Measurements from ENCODE around the gene DRAM1.
"Not testable (repeated sequence)": the region's sequence is repeated elsewhere in the genome, so short reads cannot be mapped to it uniquely, and the experiment has no call there.

Gene DRAM1

GRCh38 chr12:101885912-101886561 is 8.7 kb downstream of the DRAM1 start:
- Histone ChIP-seq H3K9me3 (ENCODE audit: control insufficient read depth, low read depth, low read length) (no peaks in the 10 kb centered on the region), H3K4me3 (ENCODE audit: low read length) (no peak overlapping the region), H3K27ac (ENCODE audit: low read length) (no peak overlapping the region), H3K36me3 (ENCODE audit: control insufficient read depth, low read depth, low read length) (no peaks in the 10 kb centered on the region), H3K4me1 (ENCODE audit: control insufficient read depth, low read depth, low read length) (no peaks in the 10 kb centered on the region), H3K27me3 (ENCODE audit: control insufficient read depth, insufficient read depth, low read length) (no peaks in the 10 kb centered on the region), H3K9ac (ENCODE audit: low read length) (no peak overlapping the region)

- Histone ChIP-seq H3K27me3 (ENCODE audit: control insufficient read depth, insufficient read depth, low read length) (no peaks in the 10 kb centered on the region), H3K9me3 (ENCODE audit: control insufficient read depth, low read depth, low read length) (no peaks in the 10 kb centered on the region), H3K4me1 (ENCODE audit: control insufficient read depth, low read depth, low read length) (no peaks in the 10 kb centered on the region), H3K27ac (ENCODE audit: low read length) (no peak overlapping the region), H3K4me3 (ENCODE audit: low read length) (no peak overlapping the region), H3K9ac (ENCODE audit: low read length) (no peak overlapping the region), H3K36me3 (ENCODE audit: control insufficient read depth, low read depth, low read length) (no peaks in the 10 kb centered on the region)
Observed at GRCh38 chr12:101889211-101889752, 11.9 kb downstream of the DRAM1 start.

GRCh38 chr12:101891462-101891971 is 14.1 kb downstream of the DRAM1 start:
- H3K4me3 ChIP-seq (ENCODE audit: low read length): no peak overlapping the region

GRCh38 chr12:101892794-101893193 is 15.4 kb downstream of the DRAM1 start:
- Histone ChIP-seq H3K4me1 (ENCODE audit: control insufficient read depth, low read depth, low read length) (no peaks in the 10 kb centered on the region), H3K9ac (ENCODE audit: low read length) (no peak overlapping the region), H3K27ac (ENCODE audit: low read length) (no peak overlapping the region), H3K4me3 (ENCODE audit: low read length) (no peak overlapping the region), H3K36me3 (ENCODE audit: control insufficient read depth, low read depth, low read length) (no peaks in the 10 kb centered on the region), H3K9me3 (ENCODE audit: control insufficient read depth, low read depth, low read length) (no peaks in the 10 kb centered on the region), H3K27me3 (ENCODE audit: control insufficient read depth, insufficient read depth, low read length) (no peaks in the 10 kb centered on the region)

More at GRCh38 chr12:101891462-101891971, 14.1 kb downstream of the DRAM1 start:
- Histone ChIP-seq H3K9ac (ENCODE audit: low read length) (no peak overlapping the region), H3K27me3 (ENCODE audit: control insufficient read depth, insufficient read depth, low read length) (no peaks in the 10 kb centered on the region), H3K36me3 (ENCODE audit: control insufficient read depth, low read depth, low read length) (no peaks in the 10 kb centered on the region), H3K4me1 (ENCODE audit: control insufficient read depth, low read depth, low read length) (no peaks in the 10 kb centered on the region), H3K9me3 (ENCODE audit: control insufficient read depth, low read depth, low read length) (no peaks in the 10 kb centered on the region), H3K27ac (ENCODE audit: low read length) (no peak overlapping the region)

GRCh38 chr12:101901777-101902176 is 24.4 kb downstream of the DRAM1 start:
- no peaks in the 10 kb centered on the region for H3K4me1 ChIP-seq (ENCODE audit: control insufficient read depth, low read depth, low read length)
- no peak overlapping the region for H3K4me3 ChIP-seq (ENCODE audit: low read length)
- H3K9me3 ChIP-seq (ENCODE audit: control insufficient read depth, low read depth, low read length): no peaks in the 10 kb centered on the region
- H3K27ac ChIP-seq (ENCODE audit: low read length): no peak overlapping the region
- no peak overlapping the region for H3K9ac ChIP-seq (ENCODE audit: low read length)
- no peaks in the 10 kb centered on the region for H3K36me3 ChIP-seq (ENCODE audit: control insufficient read depth, low read depth, low read length)
- H3K27me3 ChIP-seq (ENCODE audit: control insufficient read depth, insufficient read depth, low read length): no peaks in the 10 kb centered on the region

- Histone ChIP-seq H3K27me3 (ENCODE audit: control insufficient read depth, insufficient read depth, low read length) (no peaks in the 10 kb centered on the region), H3K4me1 (ENCODE audit: control insufficient read depth, low read depth, low read length) (no peaks in the 10 kb centered on the region), H3K27ac (ENCODE audit: low read length) (no peak overlapping the region), H3K9ac (ENCODE audit: low read length) (no peak overlapping the region), H3K9me3 (ENCODE audit: control insufficient read depth, low read depth, low read length) (no peaks in the 10 kb centered on the region), H3K36me3 (ENCODE audit: control insufficient read depth, low read depth, low read length) (no peaks in the 10 kb centered on the region), H3K4me3 (ENCODE audit: low read length) (no peak overlapping the region)
Observed at GRCh38 chr12:101902641-101903040, 25.3 kb downstream of the DRAM1 start.

GRCh38 chr12:101906226-101906625 is 28.8 kb downstream of the DRAM1 start:
- Histone ChIP-seq H3K9ac (ENCODE audit: low read length) (no peak overlapping the region), H3K27me3 (ENCODE audit: control insufficient read depth, insufficient read depth, low read length) (no peaks in the 10 kb centered on the region), H3K4me1 (ENCODE audit: control insufficient read depth, low read depth, low read length) (no peaks in the 10 kb centered on the region), H3K9me3 (ENCODE audit: control insufficient read depth, low read depth, low read length) (no peaks in the 10 kb centered on the region), H3K4me3 (ENCODE audit: low read length) (no peak overlapping the region), H3K27ac (ENCODE audit: low read length) (no peak overlapping the region), H3K36me3 (ENCODE audit: control insufficient read depth, low read depth, low read length) (no peaks in the 10 kb centered on the region)

- no peaks in the 10 kb centered on the region for H3K9me3 ChIP-seq (ENCODE audit: control insufficient read depth, low read depth, low read length)
- no peaks in the 10 kb centered on the region for H3K4me1 ChIP-seq (ENCODE audit: control insufficient read depth, low read depth, low read length)
- no peak overlapping the region for H3K9ac ChIP-seq (ENCODE audit: low read length)
- H3K27ac ChIP-seq (ENCODE audit: low read length): no peak overlapping the region
- H3K36me3 ChIP-seq (ENCODE audit: control insufficient read depth, low read depth, low read length): no peaks in the 10 kb centered on the region
- H3K27me3 ChIP-seq (ENCODE audit: control insufficient read depth, insufficient read depth, low read length): no peaks in the 10 kb centered on the region
- H3K4me3 ChIP-seq (ENCODE audit: low read length): no peak overlapping the region
Observed at GRCh38 chr12:101908395-101908794, 31.0 kb downstream of the DRAM1 start.

- H3K27ac ChIP-seq (ENCODE audit: low read length): no peak overlapping the region
- H3K9me3 ChIP-seq (ENCODE audit: control insufficient read depth, low read depth, low read length): no peaks in the 10 kb centered on the region
- H3K27me3 ChIP-seq (ENCODE audit: control insufficient read depth, insufficient read depth, low read length): no peaks in the 10 kb centered on the region
- no peak overlapping the region for H3K9ac ChIP-seq (ENCODE audit: low read length)
- no peaks in the 10 kb centered on the region for H3K36me3 ChIP-seq (ENCODE audit: control insufficient read depth, low read depth, low read length)
- H3K4me3 ChIP-seq (ENCODE audit: low read length): no peak overlapping the region
- H3K4me1 ChIP-seq (ENCODE audit: control insufficient read depth, low read depth, low read length): no peaks in the 10 kb centered on the region
Observed at GRCh38 chr12:101909646-101910045, 32.3 kb downstream of the DRAM1 start.

- no peak overlapping the region for H3K27ac ChIP-seq (ENCODE audit: low read length)
- H3K9me3 ChIP-seq (ENCODE audit: control insufficient read depth, low read depth, low read length): no peaks in the 10 kb centered on the region
- H3K36me3 ChIP-seq (ENCODE audit: control insufficient read depth, low read depth, low read length): no peaks in the 10 kb centered on the region
- H3K9ac ChIP-seq (ENCODE audit: low read length): no peak overlapping the region
- no peaks in the 10 kb centered on the region for H3K4me1 ChIP-seq (ENCODE audit: control insufficient read depth, low read depth, low read length)
- H3K4me3 ChIP-seq (ENCODE audit: low read length): no peak overlapping the region
- no peaks in the 10 kb centered on the region for H3K27me3 ChIP-seq (ENCODE audit: control insufficient read depth, insufficient read depth, low read length)
Observed at GRCh38 chr12:101915841-101916240, 38.5 kb downstream of the DRAM1 start.

GRCh38 chr12:101918805-101919204 is 41.4 kb downstream of the DRAM1 start:
- not testable (repeated sequence) for H3K9me3 ChIP-seq (ENCODE audit: control insufficient read depth, low read depth, low read length); H3K36me3 ChIP-seq (ENCODE audit: control insufficient read depth, low read depth, low read length); H3K4me1 ChIP-seq (ENCODE audit: control insufficient read depth, low read depth, low read length); H3K4me3 ChIP-seq (ENCODE audit: low read length); H3K27me3 ChIP-seq (ENCODE audit: control insufficient read depth, insufficient read depth, low read length); H3K9ac ChIP-seq (ENCODE audit: low read length); H3K27ac ChIP-seq (ENCODE audit: low read length)

- Histone ChIP-seq H3K36me3 (ENCODE audit: control insufficient read depth, low read depth, low read length) (no peaks in the 10 kb centered on the region), H3K9ac (ENCODE audit: low read length) (no peak overlapping the region), H3K27me3 (ENCODE audit: control insufficient read depth, insufficient read depth, low read length) (no peaks in the 10 kb centered on the region), H3K4me1 (ENCODE audit: control insufficient read depth, low read depth, low read length) (no peaks in the 10 kb centered on the region), H3K27ac (ENCODE audit: low read length) (no peak overlapping the region), H3K9me3 (ENCODE audit: control insufficient read depth, low read depth, low read length) (no peaks in the 10 kb centered on the region), H3K4me3 (ENCODE audit: low read length) (no peak overlapping the region)
Observed at GRCh38 chr12:101919447-101919846, 42.1 kb downstream of the DRAM1 start.
